Mammary epithelial cell (primary cell): ENCODE results near the gene UBR4.

Experiments
- EZH2 ChIP-seq: IDR thresholded peaks from 2 replicates; pipeline ENCODE4 v1.6.1; 2012; ENCODE audit warnings: low read length, inconsistent platforms, borderline replicate concordance
- TF ChIP-seq, protein P1 (sequence below), 2 donors: IDR thresholded peaks in 1 of 2; conservative IDR thresholded peaks in 1 of 2; 2 replicates each; pipeline ENCODE4 v1.5.1; 2011 to 2012; ENCODE audit warnings: inconsistent platforms in 2 of 2, low read length in 2 of 2, mild to moderate bottlenecking in 2 of 2, control low read depth in 1 of 2, low read depth in 1 of 2; ENCODE audit not compliant: insufficient read depth in 1 of 2; ENCODE audit errors: extremely low read depth in 1 of 2

DNA sequence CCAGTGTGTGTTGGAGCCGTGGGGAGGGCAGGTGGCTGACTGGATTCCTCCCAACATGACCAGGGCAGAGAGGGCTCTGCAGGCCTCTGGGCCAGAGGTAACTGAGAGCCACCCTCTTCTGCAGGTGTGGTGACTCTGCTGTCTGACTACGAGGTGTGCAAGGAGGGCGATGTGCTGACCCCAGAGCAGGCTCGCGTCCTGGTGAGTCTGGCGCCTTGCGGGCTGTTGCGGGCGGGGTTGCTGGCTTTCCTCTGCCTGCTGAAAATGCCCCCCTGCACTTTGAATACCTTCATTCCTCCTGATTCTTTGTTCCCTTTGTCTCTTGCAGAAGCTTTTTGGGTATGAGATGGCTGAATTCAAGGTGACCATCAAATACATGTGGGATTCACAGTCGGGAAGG, 48.3 kb upstream of the UBR4 start:
- TF ChIP-seq, protein P1, sequence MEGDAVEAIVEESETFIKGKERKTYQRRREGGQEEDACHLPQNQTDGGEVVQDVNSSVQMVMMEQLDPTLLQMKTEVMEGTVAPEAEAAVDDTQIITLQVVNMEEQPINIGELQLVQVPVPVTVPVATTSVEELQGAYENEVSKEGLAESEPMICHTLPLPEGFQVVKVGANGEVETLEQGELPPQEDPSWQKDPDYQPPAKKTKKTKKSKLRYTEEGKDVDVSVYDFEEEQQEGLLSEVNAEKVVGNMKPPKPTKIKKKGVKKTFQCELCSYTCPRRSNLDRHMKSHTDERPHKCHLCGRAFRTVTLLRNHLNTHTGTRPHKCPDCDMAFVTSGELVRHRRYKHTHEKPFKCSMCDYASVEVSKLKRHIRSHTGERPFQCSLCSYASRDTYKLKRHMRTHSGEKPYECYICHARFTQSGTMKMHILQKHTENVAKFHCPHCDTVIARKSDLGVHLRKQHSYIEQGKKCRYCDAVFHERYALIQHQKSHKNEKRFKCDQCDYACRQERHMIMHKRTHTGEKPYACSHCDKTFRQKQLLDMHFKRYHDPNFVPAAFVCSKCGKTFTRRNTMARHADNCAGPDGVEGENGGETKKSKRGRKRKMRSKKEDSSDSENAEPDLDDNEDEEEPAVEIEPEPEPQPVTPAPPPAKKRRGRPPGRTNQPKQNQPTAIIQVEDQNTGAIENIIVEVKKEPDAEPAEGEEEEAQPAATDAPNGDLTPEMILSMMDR (conservative IDR thresholded peaks at IDR 0.05 in 1 of 2, IDR thresholded peaks at IDR 0.05 in 1 of 2; ENCODE audit: extremely low read depth in 1 of 2, insufficient read depth in 1 of 2, low read depth in 1 of 2, low read length in 2 of 2): no peak
- TF ChIP-seq EZH2: no peak
